Glutamatergic neuron (in vitro differentiated cells): Measurements from ENCODE around the gene WDR45B. TPM values are rescaled to one million over a fixed set of nuclear protein-coding genes. Genes with fewer than 3 reads are reported as not detected.

Experiments
- DNase-seq: peaks from one replicate; pipeline ENCODE4 v3.0.0; 2022
- H3K27ac Mint-ChIP-seq: one replicate; pipeline ENCODE4 v1.8.0; 2020; ENCODE audit warnings: mild to moderate bottlenecking, mixed read lengths, inconsistent platforms; ENCODE audit not compliant: unreplicated experiment
- H3K27me3 Mint-ChIP-seq: one replicate; pipeline ENCODE4 v1.8.0; 2020; ENCODE audit warnings: mild to moderate bottlenecking, moderate library complexity, mixed read lengths, inconsistent platforms; ENCODE audit not compliant: unreplicated experiment
- H3K36me3 Mint-ChIP-seq: one replicate; pipeline ENCODE4 v1.8.0; 2020; ENCODE audit warnings: mild to moderate bottlenecking, mixed read lengths, inconsistent platforms; ENCODE audit not compliant: unreplicated experiment
- H3K4me1 Mint-ChIP-seq: one replicate; pipeline ENCODE4 v1.8.0; 2020; ENCODE audit warnings: mild to moderate bottlenecking, low read depth, mixed read lengths, inconsistent platforms; ENCODE audit not compliant: unreplicated experiment
- H3K4me3 Mint-ChIP-seq: one replicate; pipeline ENCODE4 v1.8.0; 2020; ENCODE audit warnings: mild to moderate bottlenecking, mixed read lengths, inconsistent platforms; ENCODE audit not compliant: unreplicated experiment
- H3K9me3 Mint-ChIP-seq: one replicate; pipeline ENCODE4 v1.8.0; 2020; ENCODE audit warnings: mild to moderate bottlenecking, moderate library complexity, mixed read lengths, inconsistent platforms; ENCODE audit not compliant: unreplicated experiment
- CTCF ChIP-seq: fragments of 200-600 bp; sonication (generic); IDR thresholded peaks from one replicate; pipeline ENCODE4 v1.5.0; 2021; ENCODE audit not compliant: partially characterized antibody, unreplicated experiment
- total RNA-seq: library from RNA; stranded (reverse); fragmentation: NEBNext Ultra II Directional; extraction: Animal tissue kit (Norgen Biotek cat#: 25700); gene quantifications from one replicate; pipeline ENCODE4 v1.2.1, GENCODE V29; 2021; ENCODE audit not compliant: unreplicated experiment

Gene WDR45B
- total RNA-seq, 1 donor from 2014 or later: 60.4 TPM

- no peak overlapping the region for H3K27ac Mint-ChIP-seq
- no peak for TF ChIP-seq CTCF
Measured at GRCh38 chr17:82662711-82663261, 14.5 kb upstream of the WDR45B start.

GRCh38 chr17:82661717-82662683 lies 13.8 kb upstream of the WDR45B start:
- Mint-ChIP-seq H3K27ac (no peak overlapping the region), H3K27me3 (peaks cover 11% of the 10 kb centered on the region), H3K36me3 (peaks cover 21% of the 10 kb centered on the region), H3K9me3 (peaks cover 16% of the 10 kb centered on the region), H3K4me3 (no peak overlapping the region), H3K4me1 (peaks cover 5% of the 10 kb centered on the region)
- TF ChIP-seq CTCF: no peak
- no peak for DNase-seq

More at GRCh38 chr17:82662711-82663261, 14.5 kb upstream of the WDR45B start:
- Mint-ChIP-seq H3K4me3 (no peak overlapping the region), H3K27me3 (peaks cover 16% of the 10 kb centered on the region), H3K4me1 (peaks cover 5% of the 10 kb centered on the region), H3K9me3 (peaks cover 16% of the 10 kb centered on the region), H3K36me3 (peaks cover 14% of the 10 kb centered on the region)
- no peak for DNase-seq

GRCh38 chr17:82659886-82660285 lies 11.6 kb upstream of the WDR45B start:
- Mint-ChIP-seq H3K4me3 (no peak overlapping the region), H3K4me1 (peaks cover 2% of the 10 kb centered on the region), H3K27ac (no peak overlapping the region), H3K36me3 (peaks cover 23% of the 10 kb centered on the region), H3K9me3 (peaks cover 12% of the 10 kb centered on the region), H3K27me3 (peaks cover 8% of the 10 kb centered on the region)
- no peak for TF ChIP-seq CTCF
- DNase-seq: no peak

- Mint-ChIP-seq H3K4me3 (no peak overlapping the region), H3K9me3 (peaks cover 12% of the 10 kb centered on the region), H3K27ac (no peak overlapping the region), H3K36me3 (peaks cover 23% of the 10 kb centered on the region), H3K27me3 (peaks cover 8% of the 10 kb centered on the region), H3K4me1 (no peaks in the 10 kb centered on the region)
- DNase-seq: no peak
- no peak for TF ChIP-seq CTCF
Measured at GRCh38 chr17:82658796-82659452, 10.7 kb upstream of the WDR45B start.
